HG03095 (cell line): ENCODE results near the gene CPSF2.

ENCODE experiments used
- ATAC-seq: cut with Tn5 transposase; IDR thresholded peaks from one replicate; pipeline ENCODE4 v1.9.1; 2021; ENCODE audit warnings: moderate library complexity; ENCODE audit not compliant: unreplicated experiment

CPSF2 gene

DNA sequence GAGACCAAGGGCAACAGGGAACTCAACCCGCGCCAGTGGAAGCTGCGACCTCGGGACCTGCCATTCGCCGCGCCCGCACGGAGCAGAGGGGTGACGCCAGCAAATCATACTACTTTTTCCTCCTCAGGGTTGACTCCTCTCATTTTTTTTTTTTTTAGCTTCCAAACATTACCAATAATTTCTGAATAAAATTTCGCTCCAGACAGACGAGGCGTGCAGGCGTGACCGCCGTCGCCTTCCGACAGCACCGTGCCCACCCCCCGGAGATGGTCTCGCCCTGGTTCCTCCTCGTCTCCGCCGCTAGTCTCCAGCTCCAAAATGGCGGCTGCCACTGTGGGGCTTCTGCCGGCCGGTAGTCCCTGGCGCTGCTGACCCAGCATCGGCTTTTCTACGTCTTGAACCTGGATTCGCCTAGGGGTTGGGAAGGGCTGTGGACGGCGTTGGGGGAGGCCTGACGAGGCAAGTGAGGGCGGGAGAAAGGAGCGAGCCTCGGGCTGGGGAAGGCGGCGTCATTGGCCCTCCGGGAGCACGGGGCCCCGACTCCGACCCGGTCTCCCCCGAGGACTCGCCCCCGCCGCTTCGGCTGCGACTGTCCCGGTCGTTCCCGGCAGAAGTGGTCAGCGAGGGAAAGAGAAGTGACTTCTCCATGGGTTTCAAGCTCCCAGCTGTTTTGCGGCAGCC, at the start of gene CPSF2, which contains the start of gene NDUFB1:
CPSF2 (plus strand) TSS at position 300 of the 681 bp plus-strand sequence. CDS start 9,016 bp downstream, outside the sequence.
NDUFB1 (minus strand) TSS at position 37 of the 681 bp plus-strand sequence. CDS start 4,069 bp downstream, outside the sequence.
- peak; percentile 84 for ATAC-seq

DNA sequence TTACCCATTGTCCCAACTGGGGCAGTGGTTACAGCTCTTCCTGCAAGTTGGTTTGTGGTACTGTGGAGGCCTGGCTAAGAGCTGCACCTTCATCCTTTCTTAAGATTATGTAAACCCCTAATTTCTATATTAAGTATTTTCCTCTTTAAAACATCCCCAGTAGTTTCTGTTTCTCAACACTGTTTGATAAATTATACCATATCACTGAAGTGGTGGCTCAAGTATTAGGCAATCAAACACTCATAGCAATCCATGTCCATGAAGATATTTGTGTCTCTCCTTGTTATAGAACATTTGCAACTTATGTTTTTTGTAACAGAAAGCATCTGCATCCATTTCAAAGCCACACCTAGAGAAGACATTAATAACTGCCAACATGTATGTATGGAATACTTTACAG, 47.2 kb upstream of the CPSF2 start:
- ATAC-seq: no peak

DNA sequence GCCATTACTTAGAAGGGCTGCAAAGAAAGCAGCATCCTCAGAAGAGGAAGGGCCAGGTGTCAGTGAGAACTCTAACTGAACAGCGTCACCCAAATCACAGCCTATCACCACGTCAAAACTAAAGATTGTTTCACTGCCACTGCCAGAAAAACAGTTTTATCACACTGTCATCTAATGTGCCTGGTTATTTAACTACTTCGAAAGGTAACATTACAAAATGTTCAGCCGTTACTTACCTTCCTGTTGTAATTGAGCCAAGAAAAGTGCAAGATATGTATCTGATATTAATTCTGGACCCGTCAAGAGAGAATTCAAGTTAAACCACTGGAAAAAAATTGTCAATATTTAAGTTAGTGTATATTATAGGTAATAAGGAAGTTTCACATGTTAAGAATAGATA, 33.3 kb upstream of the CPSF2 start:
- no peak for ATAC-seq

DNA sequence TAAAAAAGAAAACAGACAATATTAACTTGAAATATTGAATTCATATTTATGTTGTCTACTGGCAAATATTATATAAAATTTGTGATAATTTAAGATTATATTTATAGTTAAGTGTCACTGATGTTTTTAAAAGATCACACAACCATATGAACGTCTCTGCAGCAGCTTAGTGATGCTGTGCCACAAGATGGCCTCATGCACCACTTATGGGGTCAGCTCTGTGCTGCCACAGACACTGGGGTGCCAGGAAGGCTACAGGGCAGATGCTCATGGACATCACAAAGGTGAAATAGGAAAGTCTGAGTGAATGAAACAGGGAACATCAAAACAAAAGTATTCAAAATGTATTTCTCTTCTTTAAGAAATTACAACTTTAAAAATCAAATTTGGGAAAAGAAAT, 28.4 kb upstream of the CPSF2 start:
- no peak for ATAC-seq

DNA sequence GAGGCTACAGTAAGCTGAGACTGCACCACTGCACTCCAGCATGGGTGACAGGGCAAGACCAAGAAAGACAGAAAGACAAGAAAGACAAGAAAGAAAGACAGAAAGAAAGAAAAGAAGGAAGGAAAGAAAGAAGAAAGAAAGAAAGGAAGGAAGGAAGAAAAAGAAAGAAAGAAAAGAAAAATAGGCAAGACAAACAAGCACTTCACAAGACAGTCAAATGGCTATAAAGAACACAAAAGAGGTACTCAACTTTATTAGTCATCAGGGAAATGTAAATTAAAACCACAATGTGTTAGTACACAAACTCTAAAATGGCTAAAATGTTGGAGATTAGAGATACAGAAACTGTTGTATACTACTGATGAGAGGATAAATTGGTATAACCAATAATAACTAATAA, 22.0 kb upstream of the CPSF2 start:
- ATAC-seq: no peak

DNA sequence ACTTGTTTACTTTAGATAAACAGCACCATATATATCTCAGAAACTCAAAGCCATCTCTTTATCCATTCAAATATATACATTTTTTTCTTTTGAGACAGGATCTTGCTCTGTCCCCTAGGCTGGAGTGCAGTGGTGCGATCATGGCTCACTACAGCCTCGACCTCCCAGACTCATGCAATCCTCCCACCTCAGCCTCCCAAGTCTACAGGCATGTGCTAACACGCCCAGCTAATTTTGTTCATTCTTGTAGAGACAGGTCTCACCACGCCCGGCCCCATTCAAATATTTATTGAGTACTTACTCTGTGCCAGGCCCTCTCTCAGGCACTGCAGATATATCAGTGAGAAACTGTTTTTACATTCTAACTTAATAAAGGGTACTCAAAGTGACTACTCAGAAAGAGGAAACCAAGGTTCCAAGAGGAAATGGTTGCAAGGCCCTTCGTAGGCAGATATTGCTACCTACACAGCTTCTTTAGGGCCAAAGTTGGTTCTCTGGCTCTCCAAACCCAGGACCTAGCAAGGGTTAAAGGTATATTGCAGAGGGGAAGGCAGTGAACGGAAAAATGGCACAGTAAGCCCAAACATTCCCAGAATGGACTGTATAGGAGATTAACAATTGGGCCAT, 18.3 kb upstream of the CPSF2 start:
- ATAC-seq: no peak

DNA sequence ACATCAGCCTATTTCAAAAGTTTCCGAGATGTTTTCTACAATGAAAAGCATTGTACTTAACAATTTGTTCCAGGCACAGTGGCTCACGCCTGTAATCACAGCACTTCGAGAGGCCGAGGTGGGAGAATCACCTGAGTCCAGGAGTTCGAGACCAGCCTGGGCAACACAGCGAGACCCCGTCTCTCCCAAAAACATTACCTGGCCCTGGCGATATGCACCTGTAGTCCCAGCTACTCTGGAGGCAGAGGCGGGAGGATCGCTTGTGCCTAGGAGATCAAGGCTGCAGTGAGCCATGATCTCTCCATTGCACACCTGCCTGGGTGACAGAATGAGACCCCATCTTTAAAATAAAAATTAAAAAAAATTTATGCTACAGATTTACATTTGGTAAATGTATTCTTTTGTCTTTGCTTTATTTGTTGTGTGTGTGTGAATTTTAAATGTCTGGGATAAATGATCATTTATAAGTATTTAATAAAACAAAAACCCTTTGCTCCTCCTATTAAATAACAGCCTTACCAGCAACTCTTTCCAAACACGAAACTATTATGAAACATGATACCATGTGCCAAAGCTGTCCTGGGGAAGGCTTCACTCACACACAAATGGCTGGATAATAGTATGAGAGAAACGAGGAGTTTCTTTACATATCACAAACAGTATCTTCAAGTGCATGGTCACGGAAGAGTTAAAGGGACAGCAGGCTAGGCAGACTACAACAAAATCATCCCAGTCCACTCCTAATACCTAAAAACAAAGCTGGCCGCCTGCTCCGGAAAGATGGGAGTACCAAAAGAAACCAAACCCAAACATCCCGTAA, 16.5 kb upstream of the CPSF2 start:
- no peak for ATAC-seq

DNA sequence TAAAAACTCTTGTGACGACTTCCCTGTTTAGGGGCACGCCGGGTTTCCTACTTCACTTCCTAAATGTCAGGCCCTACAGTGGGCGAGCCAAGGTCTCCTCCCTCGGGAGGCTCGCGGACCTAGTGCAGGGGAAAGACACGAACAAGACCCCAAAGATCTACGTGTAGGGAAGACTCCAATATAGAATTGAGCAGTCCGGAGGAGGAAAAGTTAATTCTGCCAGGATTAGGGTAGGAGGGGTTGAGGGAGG, 16.0 kb upstream of the CPSF2 start:
- peak; percentile 19 for ATAC-seq

DNA sequence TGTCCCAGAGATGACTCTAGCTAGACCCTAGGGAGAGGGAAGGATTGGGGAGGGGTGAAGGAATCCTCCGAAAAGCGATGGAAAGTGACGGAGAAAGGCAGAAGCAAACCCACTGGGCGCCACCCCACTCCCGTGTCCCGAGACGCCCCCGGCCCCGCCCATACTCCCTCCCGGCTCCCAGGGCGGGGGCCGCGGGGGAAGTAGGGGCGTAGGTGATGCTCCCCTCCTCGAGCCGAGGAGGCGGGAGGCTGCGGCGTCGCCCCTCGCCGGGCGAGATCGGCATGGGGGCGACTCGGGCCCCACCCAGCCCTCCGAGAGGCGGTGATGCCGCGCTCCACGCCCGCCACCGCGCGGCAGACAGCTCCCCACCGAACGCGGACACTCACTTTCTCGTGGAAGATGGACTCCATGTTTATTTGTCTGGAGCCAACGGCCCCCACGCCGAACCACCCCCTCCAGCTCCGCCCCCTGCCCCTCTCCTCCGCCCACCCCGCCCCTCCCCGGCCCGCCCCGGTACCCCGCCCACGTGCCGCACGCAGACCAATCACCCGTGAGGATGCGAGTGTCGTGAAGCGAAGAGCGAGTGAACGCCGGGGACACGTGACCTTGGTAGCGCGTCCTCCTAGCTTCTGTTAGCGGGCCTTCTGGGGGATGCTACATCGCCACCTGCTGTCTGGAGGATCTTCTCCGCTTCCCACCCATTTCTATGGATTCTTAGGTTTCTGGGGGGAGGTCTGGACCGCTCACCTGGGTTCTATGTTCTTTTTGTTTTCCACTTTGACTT, 15.4 kb upstream of the CPSF2 start, which contains the start of gene ATXN3:
ATXN3 (minus strand) TSS at position 440 of the 784 bp plus-strand sequence; CDS start at position 410, 30 bp downstream.
- peak; percentile 81 for ATAC-seq

DNA sequence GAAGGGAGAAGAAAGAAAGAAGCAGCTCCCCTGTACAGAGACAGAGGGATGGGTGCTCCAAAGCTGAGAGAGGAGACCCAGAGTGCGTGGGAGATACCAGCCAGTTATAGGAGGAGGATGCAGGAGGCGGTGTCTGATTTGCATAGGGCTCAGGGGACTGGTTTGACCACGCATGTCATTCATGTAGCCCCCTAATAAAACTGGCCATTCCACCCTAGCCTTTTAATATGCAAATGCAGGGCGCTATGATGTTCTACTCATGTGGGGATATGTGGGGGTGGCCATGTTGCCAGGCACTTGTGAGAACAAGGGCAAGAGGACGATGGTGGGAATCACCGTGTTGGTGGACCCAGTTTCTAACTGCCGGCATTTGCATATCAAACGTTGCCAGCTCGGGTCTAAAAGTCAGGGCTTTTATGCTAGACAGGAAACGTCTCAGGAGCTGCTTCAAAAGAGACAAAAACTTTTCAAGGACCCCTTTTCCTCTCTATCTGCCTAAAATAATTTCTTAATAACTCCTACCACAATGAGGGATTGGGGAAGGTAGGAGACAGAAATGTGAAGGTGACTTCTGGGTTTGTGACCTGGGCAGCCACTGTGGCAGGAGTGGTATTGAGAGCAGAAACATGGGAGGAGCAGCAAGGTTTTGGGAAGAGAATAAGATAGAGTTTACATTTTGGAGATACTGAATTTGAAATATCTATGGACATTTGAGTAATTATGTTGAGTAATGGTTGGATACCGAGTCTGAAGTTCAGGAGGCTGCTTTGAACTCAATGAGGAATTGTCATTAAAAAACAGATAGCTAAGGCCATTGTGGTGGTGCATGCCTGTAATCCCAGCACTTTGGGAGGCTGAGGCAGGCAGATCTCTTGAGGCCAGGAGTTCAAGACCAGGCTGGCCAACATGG, 13.2 kb upstream of the CPSF2 start:
- ATAC-seq: no peak

DNA sequence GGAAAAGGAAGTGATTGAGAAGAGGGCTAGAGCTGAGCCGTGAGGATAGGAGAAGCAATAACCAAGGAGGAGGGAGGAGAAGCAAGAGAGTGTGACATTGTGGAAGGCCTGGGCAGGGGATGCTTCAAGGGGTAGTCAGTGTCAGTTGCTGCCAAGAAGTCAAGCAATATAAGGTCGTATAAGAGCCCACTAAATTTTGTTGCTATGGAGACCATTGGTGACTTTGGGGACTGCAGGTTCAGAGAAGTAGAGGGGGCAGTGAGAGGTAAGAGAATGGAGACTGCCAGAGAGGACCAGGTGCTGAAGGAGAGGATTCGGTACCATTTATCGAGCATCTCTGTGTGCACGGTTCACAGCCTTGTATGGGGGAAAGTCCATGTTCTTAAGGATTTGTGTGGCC, 12.3 kb upstream of the CPSF2 start:
- no peak for ATAC-seq

DNA sequence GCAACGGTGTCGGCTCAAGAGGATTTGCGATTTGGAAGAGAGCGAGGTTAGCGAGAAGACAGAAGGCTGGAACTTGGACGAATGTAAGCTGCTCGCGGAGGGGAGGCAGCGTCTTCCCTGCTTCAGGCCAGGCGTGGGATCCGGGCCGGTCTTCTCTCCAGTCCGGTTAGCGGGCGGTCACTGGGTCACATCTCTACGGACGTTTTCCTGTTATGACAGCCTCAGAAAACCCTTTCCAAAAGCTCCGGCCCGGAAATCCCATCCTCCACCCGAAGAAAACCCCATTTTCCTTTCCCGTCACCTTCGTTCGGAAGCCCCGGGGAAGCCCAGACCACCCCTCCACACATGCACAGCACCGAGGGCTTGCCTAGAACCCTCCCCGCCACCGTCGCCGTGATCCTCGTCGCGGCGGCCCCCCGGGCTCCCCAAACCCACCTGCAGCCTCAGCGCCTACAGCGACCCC, 531 bp upstream of the CPSF2 start:
- ATAC-seq: peak; percentile 16

DNA sequence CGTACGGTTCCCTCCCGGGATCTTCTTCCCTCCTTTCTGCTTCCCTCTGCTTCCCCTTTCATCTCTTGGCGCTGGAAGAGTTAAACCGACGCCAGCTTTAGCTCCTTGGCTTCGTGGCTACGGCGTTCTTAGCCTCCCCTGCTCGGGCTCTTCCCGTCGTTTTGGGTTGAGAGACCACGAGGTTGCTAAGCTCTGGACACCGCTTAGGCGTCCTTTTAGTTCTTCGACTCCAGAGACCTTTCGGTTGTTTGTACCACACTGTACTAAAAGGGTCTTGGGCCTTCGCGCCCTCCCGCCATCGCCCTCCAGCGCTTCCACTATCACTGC, 545 bp downstream of the CPSF2 start:
- peak; percentile 13 for ATAC-seq

DNA sequence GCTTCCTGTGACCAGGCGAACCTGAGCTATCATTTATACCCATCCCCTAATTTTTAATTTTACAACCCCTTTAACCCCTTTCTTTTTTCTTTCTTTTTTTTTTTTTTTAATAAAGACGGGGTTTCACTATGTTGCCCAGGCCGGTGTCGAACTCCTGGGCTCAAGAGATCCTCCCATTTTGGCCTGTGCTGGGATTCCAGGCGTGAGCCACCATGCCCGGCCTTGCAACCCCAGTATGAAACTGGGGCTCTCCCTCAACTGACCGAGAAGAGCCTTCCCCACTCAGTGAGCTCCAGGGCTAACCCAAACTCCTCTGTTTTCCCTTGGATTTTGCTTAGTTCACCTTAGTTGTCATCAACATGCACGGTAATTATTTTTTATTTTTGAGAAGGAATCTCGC, 992 bp downstream of the CPSF2 start:
- no peak for ATAC-seq

DNA sequence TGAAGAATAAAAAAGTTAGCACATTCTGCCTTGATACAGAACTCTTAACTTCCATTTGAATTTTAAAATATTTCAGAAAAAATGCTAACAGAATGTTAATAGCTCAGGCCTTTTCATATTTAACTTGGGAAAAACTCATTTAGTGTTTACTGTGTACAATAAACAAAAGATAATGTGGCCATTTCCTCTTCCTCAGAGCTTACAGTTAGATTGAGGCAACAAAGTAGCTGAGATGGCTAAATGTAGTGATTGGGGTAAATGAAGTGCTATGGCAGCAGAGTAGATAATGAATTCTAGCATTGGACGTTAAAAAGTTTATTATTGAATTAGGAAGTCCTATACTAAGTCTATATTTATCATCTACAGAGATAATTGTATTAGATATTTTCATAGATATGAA, 12.7 kb downstream of the CPSF2 start:
- ATAC-seq: no peak

DNA sequence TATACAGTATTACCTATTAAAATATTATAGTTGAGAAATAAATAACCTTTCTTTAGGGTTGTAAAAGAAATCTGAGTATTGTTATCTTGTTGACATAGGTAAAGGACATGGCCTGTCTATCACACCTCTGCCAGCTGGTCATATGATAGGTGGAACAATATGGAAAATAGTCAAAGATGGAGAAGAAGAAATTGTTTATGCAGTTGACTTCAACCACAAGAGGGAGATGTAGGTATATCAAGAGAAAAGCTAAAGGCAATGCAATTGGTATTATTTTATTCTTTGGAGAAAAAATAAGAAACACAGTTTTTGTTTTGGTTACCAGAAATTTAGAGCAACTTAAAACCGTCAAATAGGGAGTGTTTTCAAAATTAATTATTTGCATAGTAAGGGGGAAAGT, 13.5 kb downstream of the CPSF2 start:
- no peak for ATAC-seq

DNA sequence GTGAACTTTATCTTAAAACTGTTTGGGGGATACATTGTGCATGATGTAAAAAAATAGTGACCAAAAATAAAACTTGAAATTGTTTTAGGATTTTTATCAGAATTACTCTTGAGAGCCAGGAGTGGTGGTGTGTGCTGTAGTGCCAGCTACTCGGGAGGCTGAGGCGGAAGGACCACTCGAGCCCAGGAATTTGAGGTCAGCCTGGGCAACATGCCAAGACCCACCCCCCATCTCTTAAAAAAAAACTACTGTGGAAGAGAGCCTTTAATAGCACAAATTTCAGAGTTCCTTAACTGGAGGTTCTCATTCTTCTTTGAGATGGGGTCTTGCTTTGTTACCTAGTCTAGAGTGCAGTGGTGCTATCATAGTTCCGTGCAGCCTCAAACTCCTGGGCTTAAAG, 21.5 kb downstream of the CPSF2 start:
- no peak for ATAC-seq

DNA sequence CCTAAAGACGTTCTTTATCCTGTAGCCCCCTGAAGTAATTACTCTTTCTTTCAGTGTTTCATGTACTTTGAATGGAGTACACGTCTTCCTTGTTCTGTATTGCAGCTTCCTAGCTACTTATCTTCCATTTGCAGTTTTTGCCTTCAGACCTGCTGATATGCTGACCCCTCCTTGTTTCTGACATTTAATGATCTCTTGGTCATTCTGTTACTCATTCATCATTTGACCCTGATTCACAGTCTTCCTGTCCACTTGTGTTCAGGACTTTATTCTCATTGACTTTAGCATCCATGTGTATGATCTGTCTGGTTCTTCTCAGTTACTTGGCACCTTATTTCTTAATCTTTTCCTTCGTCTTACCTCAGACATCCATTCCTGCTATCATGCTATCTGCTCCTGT, 22.2 kb downstream of the CPSF2 start:
- ATAC-seq: no peak

DNA sequence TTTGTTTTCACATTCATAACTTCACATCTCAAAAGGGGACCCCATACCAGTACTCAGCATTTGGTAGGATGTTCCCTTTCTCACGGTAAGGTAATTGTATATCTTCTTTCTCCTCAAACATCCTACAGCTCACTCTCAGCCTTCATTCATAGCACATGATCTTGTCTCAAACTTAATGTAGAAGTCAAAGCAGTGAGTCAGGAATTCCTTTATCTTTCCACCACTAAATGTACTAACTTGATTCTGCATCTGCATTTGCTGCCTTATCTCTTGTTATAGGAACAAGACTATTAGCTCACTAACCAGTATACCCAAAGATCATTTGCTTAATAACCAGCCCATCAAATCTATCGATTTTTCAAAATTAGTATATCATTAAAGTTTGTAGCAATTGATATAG, 22.9 kb downstream of the CPSF2 start:
- ATAC-seq: no peak

DNA sequence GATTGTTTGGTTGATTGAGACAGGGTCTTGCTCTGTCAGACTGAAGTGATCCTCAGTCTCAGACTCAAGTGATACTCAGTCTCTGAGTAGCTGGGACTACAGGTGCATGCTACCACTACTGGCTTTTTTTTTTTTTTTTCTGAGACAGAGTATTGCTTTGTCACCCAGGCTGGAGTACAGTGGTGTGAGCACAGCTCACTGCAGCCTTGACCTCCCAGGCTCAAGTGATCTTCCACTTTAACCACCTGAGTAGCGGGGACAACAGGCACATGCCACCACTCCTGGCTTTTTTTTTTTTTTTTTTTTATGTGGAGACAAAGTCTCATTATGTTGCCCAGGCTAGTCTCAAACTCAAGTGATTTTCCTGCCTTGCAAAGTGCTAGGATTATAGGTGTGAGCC, 31.8 kb downstream of the CPSF2 start:
- no peak for ATAC-seq
